Glutamatergic neuron (in vitro differentiated cells): Measurements from ENCODE around the gene DLX3. TPM values are rescaled to one million over a fixed set of nuclear protein-coding genes. Genes with fewer than 3 reads are reported as not detected.

ENCODE experiments used
- DNase-seq: peaks from one replicate; pipeline ENCODE4 v3.0.0; 2022
- H3K27ac Mint-ChIP-seq: one replicate; pipeline ENCODE4 v1.8.0; 2020; ENCODE audit warnings: mild to moderate bottlenecking, mixed read lengths, inconsistent platforms; ENCODE audit not compliant: unreplicated experiment
- H3K27me3 Mint-ChIP-seq: one replicate; pipeline ENCODE4 v1.8.0; 2020; ENCODE audit warnings: mild to moderate bottlenecking, moderate library complexity, mixed read lengths, inconsistent platforms; ENCODE audit not compliant: unreplicated experiment
- H3K36me3 Mint-ChIP-seq: one replicate; pipeline ENCODE4 v1.8.0; 2020; ENCODE audit warnings: mild to moderate bottlenecking, mixed read lengths, inconsistent platforms; ENCODE audit not compliant: unreplicated experiment
- H3K4me1 Mint-ChIP-seq: one replicate; pipeline ENCODE4 v1.8.0; 2020; ENCODE audit warnings: mild to moderate bottlenecking, low read depth, mixed read lengths, inconsistent platforms; ENCODE audit not compliant: unreplicated experiment
- H3K4me3 Mint-ChIP-seq: one replicate; pipeline ENCODE4 v1.8.0; 2020; ENCODE audit warnings: mild to moderate bottlenecking, mixed read lengths, inconsistent platforms; ENCODE audit not compliant: unreplicated experiment
- H3K9me3 Mint-ChIP-seq: one replicate; pipeline ENCODE4 v1.8.0; 2020; ENCODE audit warnings: mild to moderate bottlenecking, moderate library complexity, mixed read lengths, inconsistent platforms; ENCODE audit not compliant: unreplicated experiment
- CTCF ChIP-seq: fragments of 200-600 bp; sonication (generic); IDR thresholded peaks from one replicate; pipeline ENCODE4 v1.5.0; 2021; ENCODE audit not compliant: partially characterized antibody, unreplicated experiment
- total RNA-seq: library from RNA; stranded (reverse); fragmentation: NEBNext Ultra II Directional; extraction: Animal tissue kit (Norgen Biotek cat#: 25700); gene quantifications from one replicate; pipeline ENCODE4 v1.2.1, GENCODE V29; 2021; ENCODE audit not compliant: unreplicated experiment

DLX3 gene
- total RNA-seq, 1 donor from 2014 or later: 0.37 TPM

DNA sequence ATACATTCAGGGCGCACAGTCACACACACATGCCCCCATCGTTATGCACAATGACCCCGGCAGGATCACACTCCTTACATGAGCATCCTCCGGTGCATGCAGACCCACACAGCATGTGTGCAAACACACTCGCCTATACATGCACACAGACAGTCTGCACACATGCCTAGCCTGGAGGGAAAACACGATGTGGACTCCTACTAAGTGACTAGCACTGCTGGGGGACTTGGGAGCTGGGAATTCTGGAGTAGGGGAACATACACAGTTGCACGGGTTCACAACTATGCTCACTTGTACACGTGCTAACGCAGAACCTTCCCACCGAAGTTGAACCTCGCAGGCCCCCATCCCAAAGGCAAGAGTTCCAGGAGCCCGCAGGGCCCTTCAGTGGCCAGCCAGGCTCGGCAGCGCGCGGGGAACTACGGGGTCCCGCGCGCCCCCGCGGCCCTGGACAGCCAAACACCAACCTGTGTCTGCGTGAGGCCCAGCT is 2.0 kb downstream of the DLX3 start:
- H3K36me3 Mint-ChIP-seq: no peaks in the 10 kb centered on the region
- peak overlapping the region; percentile 38 for H3K4me3 Mint-ChIP-seq
- H3K27me3 Mint-ChIP-seq: peaks cover 34% of the 10 kb centered on the region
- peaks cover 17% of the 10 kb centered on the region for H3K9me3 Mint-ChIP-seq
- DNase-seq: no peak
- H3K27ac Mint-ChIP-seq: no peak overlapping the region
- H3K4me1 Mint-ChIP-seq: peaks cover 10% of the 10 kb centered on the region
- TF ChIP-seq CTCF: no peak

DNA sequence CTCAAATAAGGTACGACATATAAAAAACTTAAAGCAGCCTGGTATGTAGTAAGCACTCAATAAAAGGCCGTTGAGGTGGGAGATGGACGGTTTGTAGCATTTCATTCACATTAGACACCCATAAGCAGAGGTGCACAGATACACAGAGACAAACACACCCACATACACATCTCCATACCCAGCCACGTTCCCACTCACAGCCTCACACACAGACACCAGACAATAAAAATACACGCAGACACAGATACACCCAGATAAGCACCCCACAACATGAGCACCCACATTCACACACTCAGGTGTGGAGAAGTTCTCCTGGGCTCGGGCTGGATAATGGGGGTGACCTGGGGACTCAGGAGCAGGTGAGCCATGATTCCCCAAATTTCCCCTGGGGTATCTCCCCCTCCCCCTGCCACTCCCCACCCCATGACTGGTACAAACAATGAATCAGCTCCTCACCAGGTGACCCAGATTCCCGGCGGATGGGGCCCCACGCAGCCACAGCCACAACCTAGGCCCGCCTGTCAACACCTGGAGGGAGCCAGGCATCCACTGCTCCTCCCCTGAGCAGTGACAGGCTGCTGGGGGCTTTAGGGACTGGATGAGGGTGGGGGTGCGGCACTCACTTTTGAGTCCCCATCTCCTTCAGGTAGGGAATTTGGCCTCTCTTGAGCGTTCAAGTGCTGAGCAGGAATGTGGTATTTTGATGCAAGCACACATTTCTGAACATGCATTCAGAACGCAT is 2.7 kb downstream of the DLX3 start:
- Mint-ChIP-seq H3K27me3 (peaks cover 34% of the 10 kb centered on the region), H3K36me3 (no peaks in the 10 kb centered on the region), H3K9me3 (peaks cover 17% of the 10 kb centered on the region), H3K27ac (no peak overlapping the region), H3K4me1 (peaks cover 10% of the 10 kb centered on the region), H3K4me3 (peak overlapping the region; percentile 38)
- no peak for DNase-seq
- TF ChIP-seq CTCF: no peak

DNA sequence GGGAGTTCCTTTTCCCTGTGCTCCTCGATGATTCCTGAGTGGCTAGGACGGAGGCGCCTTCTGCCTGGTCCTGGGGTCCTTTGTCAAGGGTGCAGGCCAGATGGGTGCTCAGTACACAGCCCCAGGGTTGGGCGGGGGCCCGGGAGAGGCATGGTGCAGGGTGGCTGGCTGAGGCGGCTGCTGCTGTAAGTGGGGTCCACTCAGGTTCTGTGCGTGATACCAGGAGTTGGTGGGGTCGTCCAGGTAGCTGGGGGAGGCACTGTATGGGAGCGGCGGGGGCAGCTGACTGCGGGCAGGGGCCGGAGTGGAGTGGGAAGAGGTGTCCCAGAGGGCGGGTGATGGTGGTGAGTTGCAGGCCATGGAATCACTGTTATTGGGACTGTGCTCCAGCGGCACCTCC is 3.6 kb downstream of the DLX3 start:
- peaks cover 39% of the 10 kb centered on the region for H3K27me3 Mint-ChIP-seq
- H3K9me3 Mint-ChIP-seq: peaks cover 18% of the 10 kb centered on the region
- no peak for TF ChIP-seq CTCF
- H3K27ac Mint-ChIP-seq: no peak overlapping the region
- no peaks in the 10 kb centered on the region for H3K36me3 Mint-ChIP-seq
- DNase-seq: no peak
- H3K4me3 Mint-ChIP-seq: no peak overlapping the region
- H3K4me1 Mint-ChIP-seq: peaks cover 10% of the 10 kb centered on the region

GRCh38 chr17:49990921-49991320 is 4.1 kb downstream of the DLX3 start:
- Mint-ChIP-seq H3K36me3 (no peaks in the 10 kb centered on the region), H3K4me3 (no peak overlapping the region), H3K4me1 (peaks cover 7% of the 10 kb centered on the region), H3K27ac (no peak overlapping the region), H3K9me3 (peaks cover 16% of the 10 kb centered on the region), H3K27me3 (peaks cover 36% of the 10 kb centered on the region)
- no peak for TF ChIP-seq CTCF
- DNase-seq: no peak

DNA sequence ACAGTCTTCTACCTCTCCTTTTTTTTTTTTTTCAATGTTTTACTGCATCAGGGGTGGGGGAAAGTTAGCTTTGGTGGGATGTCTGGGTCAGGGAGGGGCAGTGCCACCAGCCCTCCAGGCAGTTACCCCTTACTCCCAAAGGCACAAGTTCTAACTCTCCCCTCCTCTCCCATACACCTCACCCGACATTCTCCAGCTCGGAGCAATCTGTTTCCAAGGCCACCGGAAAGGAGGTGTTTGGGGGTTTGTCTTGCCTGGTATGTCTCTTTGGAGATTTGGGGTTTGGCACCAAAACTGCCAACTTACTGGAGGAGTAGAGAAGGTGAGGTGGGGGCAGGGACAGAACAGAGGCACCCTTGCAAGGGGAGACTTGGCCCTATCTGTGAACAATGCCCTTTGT is 4.7 kb downstream of the DLX3 start:
- Mint-ChIP-seq H3K4me1 (peaks cover 4% of the 10 kb centered on the region), H3K36me3 (no peaks in the 10 kb centered on the region), H3K27ac (no peak overlapping the region), H3K9me3 (peaks cover 14% of the 10 kb centered on the region), H3K4me3 (no peak overlapping the region), H3K27me3 (peaks cover 31% of the 10 kb centered on the region)
- DNase-seq: no peak
- no peak for TF ChIP-seq CTCF
